H9 (cell line): ENCODE measurements around the gene IGFALS. TPM values are rescaled to one million over a fixed set of nuclear protein-coding genes. Genes with fewer than 3 reads are reported as not detected.

ENCODE experiments used
- DNase-seq: peaks from one replicate; pipeline ENCODE4 v3.0.0-alpha.2; 2017
- H2AFZ ChIP-seq: one replicate; pipeline ENCODE4 v1.6.1; 2013; ENCODE audit warnings: mild to moderate bottlenecking, low read length, control low read depth, moderate library complexity
- H2AK5ac ChIP-seq: 2 replicates; pipeline ENCODE4 v1.6.1; 2013; ENCODE audit warnings: low read length, control low read depth, mixed read lengths; ENCODE audit not compliant: insufficient read length
- H2BK120ac ChIP-seq: one replicate; pipeline ENCODE4 v1.6.1; 2013; ENCODE audit warnings: low read depth, mild to moderate bottlenecking, low read length, control low read depth, inconsistent platforms; ENCODE audit not compliant: poor library complexity, severe bottlenecking
- H2BK12ac ChIP-seq: 2 replicates; pipeline ENCODE4 v1.6.1; 2013; ENCODE audit warnings: low read length, control low read depth, mixed read lengths, low read depth; ENCODE audit not compliant: insufficient read length
- H2BK15ac ChIP-seq: 2 replicates; pipeline ENCODE4 v1.6.1; 2013; ENCODE audit warnings: low read depth, low read length, control low read depth
- H2BK20ac ChIP-seq: one replicate; pipeline ENCODE4 v1.6.1; 2013; ENCODE audit warnings: low read depth, mild to moderate bottlenecking, low read length, control low read depth, inconsistent platforms; ENCODE audit not compliant: poor library complexity, severe bottlenecking
- H2BK5ac ChIP-seq: 2 replicates; pipeline ENCODE4 v1.6.1; 2013; ENCODE audit warnings: low read length, control low read depth, mixed read lengths; ENCODE audit not compliant: insufficient read length
- H3K14ac ChIP-seq: 2 replicates; pipeline ENCODE4 v1.6.1; 2013; ENCODE audit warnings: low read length, control low read depth; ENCODE audit not compliant: insufficient read depth
- H3K18ac ChIP-seq: 2 replicates; pipeline ENCODE4 v1.6.1; 2013; ENCODE audit warnings: low read depth, mild to moderate bottlenecking, mixed read lengths, low read length, control low read depth; ENCODE audit not compliant: insufficient read length
- H3K23ac ChIP-seq: 2 replicates; pipeline ENCODE4 v1.6.1; 2013; ENCODE audit warnings: low read length, control low read depth, mixed read lengths, low read depth; ENCODE audit not compliant: insufficient read length
- H3K23me2 ChIP-seq: 2 replicates; pipeline ENCODE4 v1.6.1; 2013; ENCODE audit warnings: low read depth, mild to moderate bottlenecking, mixed read lengths, low read length, control low read depth; ENCODE audit not compliant: insufficient read length, poor library complexity, severe bottlenecking
- H3K27ac ChIP-seq: 2 replicates; pipeline ENCODE4 v1.5.1; 2013; ENCODE audit warnings: low read length, control low read depth, mixed read lengths, low read depth; ENCODE audit not compliant: insufficient read length
- H3K27me3 ChIP-seq: 2 replicates; pipeline ENCODE4 v1.6.1; 2013; ENCODE audit warnings: low read length, control low read depth, inconsistent platforms; ENCODE audit not compliant: insufficient read depth
- H3K4ac ChIP-seq: 2 replicates; pipeline ENCODE4 v1.6.1; 2013; ENCODE audit warnings: low read depth, mild to moderate bottlenecking, control low read depth, inconsistent platforms, low read length, moderate library complexity
- H3K4me1 ChIP-seq: 2 replicates; pipeline ENCODE4 v1.6.1; 2013; ENCODE audit warnings: low read length, control low read depth, inconsistent platforms; ENCODE audit not compliant: insufficient read depth
- H3K4me2 ChIP-seq: 2 replicates; pipeline ENCODE4 v1.6.1; 2013; ENCODE audit warnings: low read length, control low read depth, mixed read lengths; ENCODE audit not compliant: insufficient read length, insufficient read depth
- H3K56ac ChIP-seq: 2 replicates; pipeline ENCODE4 v1.6.1; 2013; ENCODE audit warnings: low read depth, mild to moderate bottlenecking, mixed read lengths, low read length, control low read depth; ENCODE audit not compliant: insufficient read length
- H3K79me1 ChIP-seq: 2 replicates; pipeline ENCODE4 v1.6.1; 2013; ENCODE audit warnings: low read depth, mild to moderate bottlenecking, moderate library complexity, low read length, control low read depth, inconsistent platforms; ENCODE audit not compliant: insufficient read depth, poor library complexity, severe bottlenecking
- H3K79me2 ChIP-seq: 2 replicates; pipeline ENCODE4 v1.6.1; 2013; ENCODE audit warnings: low read length, control low read depth, inconsistent platforms; ENCODE audit not compliant: insufficient read depth
- H3K9ac ChIP-seq: 2 replicates; pipeline ENCODE4 v1.6.1; 2013; ENCODE audit warnings: low read length, control low read depth, mixed read lengths; ENCODE audit not compliant: insufficient read length; ENCODE audit errors: extremely low read depth
- H3K9me3 ChIP-seq: one replicate; pipeline ENCODE4 v1.6.1; 2013; ENCODE audit warnings: low read depth, low read length, inconsistent platforms; ENCODE audit not compliant: control insufficient read depth
- H3T11ph ChIP-seq: one replicate; pipeline ENCODE4 v1.6.1; 2013; ENCODE audit warnings: mild to moderate bottlenecking, low read length, control low read depth, inconsistent platforms
- H4K20me1 ChIP-seq: one replicate; pipeline ENCODE4 v1.6.1; 2013; ENCODE audit not compliant: control insufficient read depth, insufficient read length, insufficient read depth
- H4K5ac ChIP-seq: 2 replicates; pipeline ENCODE4 v1.6.1; 2013; ENCODE audit warnings: low read depth, mild to moderate bottlenecking, mixed read lengths, low read length, control low read depth; ENCODE audit not compliant: insufficient read length
- H4K8ac ChIP-seq: replicated peaks from 2 replicates; pipeline ENCODE4 v1.6.1; 2013; ENCODE audit warnings: low read length, control low read depth, mixed read lengths, low read depth; ENCODE audit not compliant: insufficient read length
- H4K91ac ChIP-seq: 2 replicates; pipeline ENCODE4 v1.6.1; 2013; ENCODE audit warnings: low read depth, mild to moderate bottlenecking, moderate library complexity, mixed read lengths, low read length, control low read depth; ENCODE audit not compliant: insufficient read length
- H3K27ac Mint-ChIP-seq, 3 experiments: 2 replicates in 2 of 3; 3 replicates in 1 of 3; pipeline ENCODE4 v1.8.0; 2020 to 2021; ENCODE audit warnings: mixed read lengths in 3 of 3, mild to moderate bottlenecking in 1 of 3, moderate library complexity in 1 of 3
- H3K27me3 Mint-ChIP-seq: 2 replicates; pipeline ENCODE4 v1.8.0; 2021; ENCODE audit warnings: low read depth, mild to moderate bottlenecking, moderate library complexity, mixed read lengths
- H3K36me3 Mint-ChIP-seq, 3 experiments: 2 replicates in 2 of 3; 3 replicates in 1 of 3; pipeline ENCODE4 v1.8.0; 2020 to 2021; ENCODE audit warnings: low read depth in 3 of 3, mixed read lengths in 3 of 3; ENCODE audit not compliant: insufficient read depth in 1 of 3
- H3K4me1 Mint-ChIP-seq, 2 experiments: 2 replicates each; pipeline ENCODE4 v1.8.0; 2020; ENCODE audit warnings: mixed read lengths in 2 of 2
- H3K4me3 Mint-ChIP-seq, 2 experiments: 2 replicates in 1 of 2; 3 replicates in 1 of 2; pipeline ENCODE4 v1.8.0; 2020 to 2021; ENCODE audit warnings: mild to moderate bottlenecking in 2 of 2, mixed read lengths in 2 of 2, moderate library complexity in 1 of 2
- H3K9me3 Mint-ChIP-seq, 2 experiments: 2 replicates in 1 of 2; 3 replicates in 1 of 2; pipeline ENCODE4 v1.8.0; 2020; ENCODE audit warnings: mild to moderate bottlenecking in 2 of 2, mixed read lengths in 2 of 2, moderate library complexity in 1 of 2
- WGBS: extraction: QIAGEN DNeasy Blood & Tissue Kit; methylation state at CpG from one replicate; pipeline ENCODE4 v1.1.7; 2013; ENCODE audit warnings: missing lambda C conversion rate, low lambda C conversion rate, mixed read lengths; ENCODE audit not compliant: insufficient read length; ENCODE audit errors: extremely low coverage; 5-methylcytosine and 5-hydroxymethylcytosine counted together
- total RNA-seq: library from RNA; stranded (reverse); gene quantifications from 2 replicates; pipeline ENCODE4 v1.2.1, GENCODE V29; 2021
- TF ChIP-seq, protein P1 (sequence below): fragments of 200-600 bp; sonication (generic); conservative IDR thresholded peaks from 3 replicates; pipeline ENCODE4 v1.8.0; 2021; ENCODE audit warnings: antibody characterized with exemption, mild to moderate bottlenecking

IGFALS gene
- total RNA-seq, 1 experiment from 2014 or later = not detected

DNA sequence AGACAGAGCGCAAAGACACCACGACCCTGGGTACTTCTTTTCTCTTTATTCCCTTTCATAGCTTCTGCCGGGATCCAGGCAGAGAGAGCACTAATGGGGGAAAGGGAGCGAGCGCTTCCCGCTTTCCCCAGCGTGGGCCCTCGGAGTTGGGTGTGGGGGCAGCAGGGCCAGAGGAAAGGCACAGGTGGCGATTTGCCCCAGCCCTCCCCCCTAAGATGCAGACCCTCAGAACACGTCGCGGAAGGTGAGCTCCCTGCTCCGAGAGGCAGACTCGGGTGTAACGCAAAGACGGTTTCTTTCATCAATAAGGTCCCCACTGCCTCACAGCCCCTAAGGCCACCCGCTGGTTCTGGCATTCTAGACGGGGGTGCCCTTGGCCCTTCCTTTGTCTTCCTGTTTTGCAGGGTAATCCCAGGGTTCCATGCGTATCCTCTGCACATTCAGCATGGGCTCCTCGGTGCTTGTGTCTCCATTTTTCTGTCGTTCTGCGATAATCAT, 21.6 kb downstream of the IGFALS start:
- Histone ChIP-seq H4K20me1 (no peaks in the 10 kb centered on the region), H3K18ac (no peak overlapping the region), H2AK5ac (no peak overlapping the region), H3K4me2 (peak overlapping the region; percentile 47), H4K91ac (no peak overlapping the region), H3K23ac (no peak overlapping the region), H3K9me3 (no peaks in the 10 kb centered on the region), H2BK5ac (no peak overlapping the region), H3K79me2 (no peaks in the 10 kb centered on the region; the same call in 1 of the 2 replicates), H2BK20ac (no peak overlapping the region), H3K79me1 (peaks cover 5% of the 10 kb centered on the region), H2BK12ac (no peak overlapping the region), H3T11ph (no peak overlapping the region), H3K27ac (no peak overlapping the region), H3K27me3 (no peaks in the 10 kb centered on the region), H4K5ac (no peak overlapping the region), H4K8ac (no peak overlapping the region), H3K9ac (peak overlapping the region; percentile 66), H3K23me2 (peaks cover 9% of the 10 kb centered on the region), H2AFZ (no peak overlapping the region), H3K4ac (no peak overlapping the region), H2BK120ac (no peak overlapping the region), H3K14ac (peak overlapping the region; percentile 5; the same call in 1 of the 2 replicates), H2BK15ac (no peak overlapping the region), H3K4me1 (no peaks in the 10 kb centered on the region), H3K56ac (no peak overlapping the region)
- WGBS = no CpG with 5 or more reads among the region's 22 CpGs
- Mint-ChIP-seq H3K27me3 (no peaks in the 10 kb centered on the region; the same call in 1 of the 2 replicates), H3K27ac (peak overlapping the region; percentile 98 to 99 (median 99); a peak in 6 of 7 replicates), H3K4me3 (peak overlapping the region; percentile 95 to 98), H3K36me3 (peaks cover 11 to 52% (median 33%) of the 10 kb centered on the region in 3 experiments; a peak in 6 of 7 replicates), H3K4me1 (peaks cover 3 to 19% of the 10 kb centered on the region in 2 experiments), H3K9me3 (no peaks in the 10 kb centered on the region)
- TF ChIP-seq, protein P1, sequence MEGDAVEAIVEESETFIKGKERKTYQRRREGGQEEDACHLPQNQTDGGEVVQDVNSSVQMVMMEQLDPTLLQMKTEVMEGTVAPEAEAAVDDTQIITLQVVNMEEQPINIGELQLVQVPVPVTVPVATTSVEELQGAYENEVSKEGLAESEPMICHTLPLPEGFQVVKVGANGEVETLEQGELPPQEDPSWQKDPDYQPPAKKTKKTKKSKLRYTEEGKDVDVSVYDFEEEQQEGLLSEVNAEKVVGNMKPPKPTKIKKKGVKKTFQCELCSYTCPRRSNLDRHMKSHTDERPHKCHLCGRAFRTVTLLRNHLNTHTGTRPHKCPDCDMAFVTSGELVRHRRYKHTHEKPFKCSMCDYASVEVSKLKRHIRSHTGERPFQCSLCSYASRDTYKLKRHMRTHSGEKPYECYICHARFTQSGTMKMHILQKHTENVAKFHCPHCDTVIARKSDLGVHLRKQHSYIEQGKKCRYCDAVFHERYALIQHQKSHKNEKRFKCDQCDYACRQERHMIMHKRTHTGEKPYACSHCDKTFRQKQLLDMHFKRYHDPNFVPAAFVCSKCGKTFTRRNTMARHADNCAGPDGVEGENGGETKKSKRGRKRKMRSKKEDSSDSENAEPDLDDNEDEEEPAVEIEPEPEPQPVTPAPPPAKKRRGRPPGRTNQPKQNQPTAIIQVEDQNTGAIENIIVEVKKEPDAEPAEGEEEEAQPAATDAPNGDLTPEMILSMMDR = no peak
- DNase-seq = peak; percentile 54
